ENCODE measurements around the gene NHLRC3.
"Not testable (repeated sequence)": the region's sequence is repeated elsewhere in the genome, so short reads cannot be mapped to it uniquely, and the experiment has no call there.

Gene NHLRC3

GRCh38 chr13:39040206-39040605, 1.9 kb downstream of the NHLRC3 start:
- DNase-seq (ENCODE audit: insufficient read length, low spot score) (no peak), FAIRE-seq (no peak)

GRCh38 chr13:39044536-39044935, 6.3 kb downstream of the NHLRC3 start:
- DNase-seq (ENCODE audit: insufficient read length, low spot score) (no peak), FAIRE-seq (no peak)

- DNase-seq (ENCODE audit: insufficient read length, low spot score), result no peak
Observed at GRCh38 chr13:39047560-39047959, 9.3 kb downstream of the NHLRC3 start.

GRCh38 chr13:39048806-39049205, 10.6 kb downstream of the NHLRC3 start:
- FAIRE-seq, result no peak
- DNase-seq (ENCODE audit: insufficient read length, low spot score), result no peak

More at GRCh38 chr13:39047560-39047959, 9.3 kb downstream of the NHLRC3 start:
- FAIRE-seq, result no peak

- FAIRE-seq (no peak), DNase-seq (ENCODE audit: insufficient read length, low spot score) (no peak)
Observed at GRCh38 chr13:39049274-39049673, 11.0 kb downstream of the NHLRC3 start.

- FAIRE-seq (no peak), DNase-seq (ENCODE audit: insufficient read length, low spot score) (peak; percentile 3)
Observed at GRCh38 chr13:39051157-39051556, 12.9 kb downstream of the NHLRC3 start.

GRCh38 chr13:39052944-39053343, 14.7 kb downstream of the NHLRC3 start:
- no peak for DNase-seq (ENCODE audit: insufficient read length, low spot score)
- FAIRE-seq, result no peak

GRCh38 chr13:39054112-39054511, 15.9 kb downstream of the NHLRC3 start:
- FAIRE-seq, result no peak
- DNase-seq (ENCODE audit: insufficient read length, low spot score), result no peak

- no peak for FAIRE-seq
Observed at GRCh38 chr13:39056018-39056417, 17.8 kb downstream of the NHLRC3 start.

GRCh38 chr13:39058040-39058439, 19.8 kb downstream of the NHLRC3 start:
- DNase-seq (ENCODE audit: insufficient read length, low spot score) (no peak), FAIRE-seq (no peak)

More at GRCh38 chr13:39056018-39056417, 17.8 kb downstream of the NHLRC3 start:
- DNase-seq (ENCODE audit: insufficient read length, low spot score), result no peak

GRCh38 chr13:39062004-39062403, 23.7 kb downstream of the NHLRC3 start:
- DNase-seq (ENCODE audit: insufficient read length, low spot score) (no peak), FAIRE-seq (no peak)

- no peak for FAIRE-seq
Observed at GRCh38 chr13:39072842-39073241, 34.6 kb downstream of the NHLRC3 start.

GRCh38 chr13:39073983-39074382, 35.7 kb downstream of the NHLRC3 start:
- FAIRE-seq, result no peak
- DNase-seq (ENCODE audit: insufficient read length, low spot score), result no peak

More at GRCh38 chr13:39072842-39073241, 34.6 kb downstream of the NHLRC3 start:
- no peak for DNase-seq (ENCODE audit: insufficient read length, low spot score)

- not testable (repeated sequence) for DNase-seq (ENCODE audit: insufficient read length, low spot score); FAIRE-seq
Observed at GRCh38 chr13:39086251-39086945, 48.1 kb downstream of the NHLRC3 start.

GRCh38 chr13:39091586-39091985, 53.3 kb downstream of the NHLRC3 start:
- FAIRE-seq (no peak), DNase-seq (ENCODE audit: insufficient read length, low spot score) (no peak)

GRCh38 chr13:39095500-39095899, 57.2 kb downstream of the NHLRC3 start:
- FAIRE-seq (no peak), DNase-seq (ENCODE audit: insufficient read length, low spot score) (no peak)

GRCh38 chr13:39099231-39099630, 61.0 kb downstream of the NHLRC3 start:
- DNase-seq (ENCODE audit: insufficient read length, low spot score), result no peak

More at GRCh38 chr13:39099231-39099630, 61.0 kb downstream of the NHLRC3 start:
- no peak for FAIRE-seq

Measured in HTR-8/SVneo (cell line).